Stimulated activated CD4-positive, alpha-beta T cell treated with anti-CD3 and anti-CD28 coated beads, Interleukin-4, amount 100 ng/mL, for 24 hours (primary cell): ENCODE data around the gene IFNA10.
"Not testable (repeated sequence)": the region's sequence is repeated elsewhere in the genome, so short reads cannot be mapped to it uniquely, and the experiment has no call there.

ENCODE experiments used
- DNase-seq: peaks from one replicate; pipeline ENCODE4 v3.0.0-alpha.2; 2020

Gene IFNA10

DNA sequence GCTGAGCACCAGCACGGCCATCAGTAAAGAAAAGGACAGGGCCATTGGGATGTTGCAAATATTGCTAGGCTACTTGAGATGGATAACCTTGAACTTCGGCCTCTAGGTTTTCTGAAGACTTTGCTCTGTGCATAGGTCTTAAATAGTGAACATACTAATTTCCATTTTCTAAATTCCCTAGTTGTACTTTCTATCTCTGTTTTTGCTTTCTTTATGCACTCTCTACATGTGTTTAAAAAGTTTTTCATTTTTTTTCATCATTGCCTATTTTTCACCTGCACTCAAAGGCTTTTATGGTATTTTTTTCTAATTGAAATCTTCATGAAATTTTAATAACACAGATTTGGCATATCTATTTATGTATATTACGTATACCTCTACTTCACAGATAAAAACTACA, 19.5 kb downstream of the IFNA10 start, which contains the start of gene IFNA4:
TSS of gene IFNA4 (minus strand) at position 101 of the 400 bp plus-strand sequence. CDS start at position 45, 56 bp downstream.
- not testable (repeated sequence) for DNase-seq

DNA sequence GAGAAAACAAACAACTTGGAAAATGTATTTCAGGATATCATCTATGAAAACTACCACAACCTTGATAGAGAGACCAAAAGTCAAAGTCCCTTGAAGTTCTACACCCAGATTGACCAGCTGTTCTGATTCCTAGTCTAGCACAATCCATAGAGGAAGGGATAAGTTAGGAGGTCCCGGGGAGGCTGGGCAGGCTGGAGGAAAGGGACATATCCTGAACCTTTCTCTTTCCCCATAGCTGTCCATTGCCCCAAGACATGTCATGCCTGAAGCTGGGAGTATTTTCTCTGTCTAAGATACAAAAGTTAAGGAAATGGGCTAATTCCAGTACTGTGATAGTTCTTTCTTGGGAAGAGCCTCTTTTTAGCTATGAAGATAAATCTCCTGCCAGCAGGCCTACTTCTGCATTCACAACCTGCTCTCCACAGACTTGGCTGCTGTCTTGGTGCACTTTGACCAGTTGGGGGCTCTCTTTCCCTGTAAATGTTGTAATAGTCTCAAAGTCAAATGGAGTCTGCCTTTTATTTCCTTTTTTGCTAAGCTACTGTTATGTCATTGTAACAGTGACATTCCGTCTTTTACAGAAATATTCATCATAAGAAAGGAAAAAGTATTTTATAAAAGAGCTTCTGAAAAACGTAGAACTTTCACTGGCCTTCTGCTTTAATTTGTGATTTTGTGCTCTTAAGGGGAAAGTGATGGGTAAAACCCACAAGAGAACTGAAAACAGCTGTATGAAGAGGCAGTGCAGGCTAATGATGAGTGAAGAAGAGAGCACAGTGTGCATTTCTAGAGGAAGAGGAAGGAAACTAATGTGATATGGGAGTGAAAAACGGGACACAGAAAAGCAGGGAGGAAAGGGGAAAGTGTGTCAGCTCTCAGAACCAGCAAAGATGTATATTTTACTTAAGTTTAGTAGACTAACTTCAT, 23.9 kb downstream of the IFNA10 start:
- peak; percentile 15 for DNase-seq

DNA sequence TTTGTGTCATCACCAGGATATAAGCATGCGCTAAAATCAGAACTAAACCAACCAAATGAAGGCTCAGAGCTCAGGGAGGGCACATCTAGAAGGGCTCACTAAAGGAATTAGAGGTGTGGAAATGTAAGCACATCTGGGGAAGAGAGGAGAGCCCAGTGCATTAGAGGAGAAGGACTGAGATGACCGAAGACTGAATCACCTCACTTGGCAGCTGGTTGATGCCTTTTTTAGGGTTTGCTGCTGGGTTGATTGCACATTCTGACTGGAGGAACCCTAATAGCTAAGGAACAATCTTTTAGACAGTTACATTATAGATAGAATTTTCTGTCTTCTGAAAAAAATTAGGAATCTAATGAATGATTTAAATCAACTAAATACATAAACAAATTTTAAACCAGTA, 32.3 kb downstream of the IFNA10 start:
- DNase-seq: no peak

DNA sequence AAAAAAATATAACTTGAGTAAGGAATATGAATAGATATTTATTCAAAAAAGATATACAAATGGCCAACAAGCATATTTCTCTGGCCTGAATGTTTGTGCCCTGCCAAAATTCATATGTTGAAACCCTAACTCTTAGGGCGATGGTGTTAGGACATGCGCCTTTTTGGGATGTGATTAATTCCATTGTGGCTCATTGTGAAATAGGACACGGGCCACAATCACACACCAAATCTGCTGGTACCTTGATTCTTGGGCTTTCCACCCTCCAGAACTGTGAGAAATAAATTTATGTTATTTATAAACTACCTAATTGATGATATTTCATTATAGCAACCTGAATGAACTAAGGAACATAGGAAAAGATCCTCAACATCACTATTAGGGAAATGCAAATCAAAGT, 34.8 kb downstream of the IFNA10 start:
- DNase-seq: no peak

DNA sequence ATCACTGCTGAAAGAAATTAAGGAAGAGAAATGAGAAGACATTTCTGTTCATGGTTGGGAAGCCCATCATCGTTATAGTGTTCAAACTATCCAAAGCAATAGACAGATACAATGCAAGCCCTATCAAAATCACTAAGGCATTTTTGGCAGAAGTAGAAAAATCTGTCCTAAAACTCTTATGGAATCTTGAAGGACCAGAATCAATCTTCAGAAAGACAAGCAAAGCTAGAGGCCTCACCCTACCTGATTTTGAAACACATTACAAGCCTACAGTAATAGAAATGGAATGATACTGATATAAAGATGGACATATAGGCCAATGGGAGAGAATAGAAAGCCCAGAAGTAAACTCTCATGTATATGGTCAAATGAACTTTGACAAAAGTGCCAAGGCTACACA, 35.6 kb downstream of the IFNA10 start:
- no peak for DNase-seq

DNA sequence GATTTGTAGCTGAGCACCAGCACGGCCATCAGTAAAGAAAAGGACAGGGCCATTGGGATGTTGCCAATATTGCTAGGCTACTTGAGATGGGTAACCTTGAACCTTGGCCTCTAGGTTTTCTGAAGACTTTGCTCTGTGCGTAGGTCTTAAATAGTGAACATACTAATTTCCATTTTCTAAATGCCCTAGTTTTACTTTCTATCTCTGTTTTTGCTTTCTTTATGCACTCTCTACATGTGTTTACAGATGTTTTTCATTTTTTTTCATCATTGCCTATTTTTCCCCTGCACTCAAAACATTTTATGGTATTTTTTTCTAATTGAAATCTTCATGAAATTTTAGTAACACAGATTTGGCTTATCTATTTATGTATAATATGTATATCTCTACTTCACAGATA, 40.4 kb downstream of the IFNA10 start, which contains the start of gene IFNA21:
TSS of gene IFNA21 (minus strand) at position 101 of the 400 bp plus-strand sequence. CDS start at position 53, 48 bp downstream.
- DNase-seq: not testable (repeated sequence)

DNA sequence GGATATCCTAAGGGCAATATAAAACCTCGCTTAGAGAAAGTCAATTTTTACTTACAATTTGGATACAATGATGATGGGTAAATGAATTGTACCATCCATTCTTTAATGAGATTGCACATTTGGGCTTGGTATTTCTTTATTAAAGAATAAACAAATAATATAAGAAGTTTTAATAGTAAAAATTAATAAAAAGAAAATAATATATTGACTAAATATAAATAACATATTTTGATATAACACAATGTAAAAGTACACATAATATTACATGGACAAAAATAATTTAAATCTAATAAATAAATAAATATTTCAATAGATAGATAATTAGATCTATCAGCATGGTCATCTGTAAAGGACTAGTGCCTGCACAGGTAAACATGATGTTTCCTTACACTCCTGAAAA, 41.4 kb downstream of the IFNA10 start:
- DNase-seq: no peak

DNA sequence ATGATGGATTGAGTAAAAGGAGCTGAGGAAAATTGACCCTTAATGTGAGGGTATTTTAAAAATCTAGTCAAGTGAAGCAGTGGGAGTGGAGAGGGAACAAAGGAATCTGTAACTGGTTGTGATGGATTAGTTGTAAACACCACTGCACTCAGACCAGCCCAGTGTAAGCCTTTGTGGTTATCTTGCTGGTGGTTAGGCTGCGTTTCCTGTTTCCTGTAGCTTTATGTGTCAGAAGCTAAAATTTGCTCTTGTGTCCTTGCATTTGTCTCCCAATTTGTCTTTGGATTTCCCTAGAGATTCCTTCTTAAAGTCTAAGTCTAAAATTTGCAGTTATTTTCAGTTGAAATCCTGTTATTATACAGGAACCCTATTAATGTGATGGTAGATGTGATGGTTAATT, 46.8 kb downstream of the IFNA10 start:
- no peak for DNase-seq
